Upper lobe of right lung (tissue), 1 donor: ENCODE measurements around the gene EYS. TPM values are rescaled to one million over a fixed set of nuclear protein-coding genes. Genes with fewer than 3 reads are reported as not detected.

Experiments
- ATAC-seq: fragments of 200-7000 bp; cut with Tn5 transposase; one replicate; pipeline ENCODE4 v1.9.1; 2020; ENCODE audit warnings: mild to moderate bottlenecking, moderate library complexity
- DNase-seq: peaks from one replicate; pipeline ENCODE4 v3.0.0-alpha.2; 2020
- H3K27ac ChIP-seq: fragments of 200-600 bp; one replicate; pipeline ENCODE4 v1.8.0; 2022
- H3K27me3 ChIP-seq: fragments of 200-600 bp; one replicate; pipeline ENCODE4 v1.8.0; 2022; ENCODE audit warnings: mild to moderate bottlenecking
- H3K36me3 ChIP-seq: fragments of 200-600 bp; one replicate; pipeline ENCODE4 v1.8.0; 2022
- H3K4me1 ChIP-seq: fragments of 200-600 bp; one replicate; pipeline ENCODE4 v1.8.0; 2022
- H3K4me3 ChIP-seq: fragments of 200-600 bp; one replicate; pipeline ENCODE4 v1.8.0; 2022; ENCODE audit warnings: mild to moderate bottlenecking
- H3K9me3 ChIP-seq: fragments of 200-600 bp; one replicate; pipeline ENCODE4 v1.8.0; 2022
- CTCF ChIP-seq: fragments of 200-600 bp; IDR thresholded peaks from one replicate; pipeline ENCODE4 v1.8.0; 2022; ENCODE audit warnings: antibody characterized with exemption
- intact Hi-C: fragments of 100-400 bp; cut with DNase I; formaldehyde crosslinking; loops from one replicate; pipeline ENCODE4 v1.11.0; 2022
- total RNA-seq: library from RNA; stranded (reverse); fragmentation: NEBNext Ultra II Directional; extraction: Animal tissue kit (Norgen Biotek cat#: 25700); gene quantifications from one replicate; pipeline ENCODE4 v1.2.1, GENCODE V29; 2021
- donor health status: DM: no; HTN: yes; CAD: no; lungs with severe emphysema.

Gene EYS
- total RNA-seq, 1 donor from 2014 or later: not detected

GRCh38 chr6:63787021-63787420 lies 1920.0 kb downstream of the EYS start:
- no peaks in the 10 kb centered on the region for H3K27me3 ChIP-seq
- no peaks in the 10 kb centered on the region for H3K9me3 ChIP-seq
- no peaks in the 10 kb centered on the region for H3K36me3 ChIP-seq
- ATAC-seq: no peak
- no peak overlapping the region for H3K4me3 ChIP-seq
- no peak for TF ChIP-seq CTCF
- no peak for DNase-seq
- H3K27ac ChIP-seq: no peak overlapping the region
- no peaks in the 10 kb centered on the region for H3K4me1 ChIP-seq
- intact Hi-C loops: no loop called here

GRCh38 chr6:63785006-63785405 lies 1922.0 kb downstream of the EYS start:
- no peak for TF ChIP-seq CTCF
- intact Hi-C loops: no loop called here
- Histone ChIP-seq H3K4me3 (no peak overlapping the region), H3K27ac (no peak overlapping the region), H3K4me1 (no peaks in the 10 kb centered on the region), H3K27me3 (no peaks in the 10 kb centered on the region), H3K36me3 (no peaks in the 10 kb centered on the region), H3K9me3 (no peaks in the 10 kb centered on the region)
- ATAC-seq: no peak
- no peak for DNase-seq

GRCh38 chr6:63783096-63783495 lies 1923.9 kb downstream of the EYS start:
- TF ChIP-seq CTCF: no peak
- DNase-seq: no peak

GRCh38 chr6:63774961-63775360 lies 1932.1 kb downstream of the EYS start:
- intact Hi-C loops: no loop called here
- no peaks in the 10 kb centered on the region for H3K36me3 ChIP-seq
- TF ChIP-seq CTCF: no peak
- H3K4me1 ChIP-seq: no peaks in the 10 kb centered on the region
- no peaks in the 10 kb centered on the region for H3K27me3 ChIP-seq
- no peak for DNase-seq
- H3K4me3 ChIP-seq: no peak overlapping the region
- ATAC-seq: no peak
- no peak overlapping the region for H3K27ac ChIP-seq
- no peaks in the 10 kb centered on the region for H3K9me3 ChIP-seq

More at GRCh38 chr6:63783096-63783495, 1923.9 kb downstream of the EYS start:
- Histone ChIP-seq H3K9me3 (no peaks in the 10 kb centered on the region), H3K27ac (no peak overlapping the region), H3K27me3 (no peaks in the 10 kb centered on the region), H3K4me3 (no peak overlapping the region), H3K36me3 (no peaks in the 10 kb centered on the region), H3K4me1 (no peaks in the 10 kb centered on the region)
- ATAC-seq: no peak
- intact Hi-C loops: no loop called here

GRCh38 chr6:63773200-63773599 lies 1933.8 kb downstream of the EYS start:
- TF ChIP-seq CTCF: no peak
- Histone ChIP-seq H3K27me3 (no peaks in the 10 kb centered on the region), H3K9me3 (no peaks in the 10 kb centered on the region), H3K4me1 (no peaks in the 10 kb centered on the region), H3K4me3 (no peak overlapping the region), H3K27ac (no peak overlapping the region), H3K36me3 (no peaks in the 10 kb centered on the region)
- no peak for ATAC-seq
- no peak for DNase-seq
- intact Hi-C loops: no loop called here

- ATAC-seq: no peak
- no peak for TF ChIP-seq CTCF
- Histone ChIP-seq H3K9me3 (no peaks in the 10 kb centered on the region), H3K4me3 (no peak overlapping the region), H3K27ac (no peak overlapping the region), H3K36me3 (no peaks in the 10 kb centered on the region), H3K27me3 (no peaks in the 10 kb centered on the region), H3K4me1 (no peaks in the 10 kb centered on the region)
- intact Hi-C loops: loop anchor here (10.0 kb wide), 1 partner anchor 171 kb away; no protein-coding TSS in a partner anchor
- no peak for DNase-seq
These were observed 1941.2 kb downstream of the EYS start for GRCh38 chr6:63765828-63766227.
